Cortex of kidney (tissue), 1 donor: ENCODE results near the gene OAF.
"Not testable (repeated sequence)": the region's sequence is repeated elsewhere in the genome, so short reads cannot be mapped to it uniquely, and the experiment has no call there.

ENCODE experiments used
- DNase-seq: peaks from one replicate; lab custom pipeline; 2025; lab: John Stamatoyannopoulos, UW

Gene OAF

DNA sequence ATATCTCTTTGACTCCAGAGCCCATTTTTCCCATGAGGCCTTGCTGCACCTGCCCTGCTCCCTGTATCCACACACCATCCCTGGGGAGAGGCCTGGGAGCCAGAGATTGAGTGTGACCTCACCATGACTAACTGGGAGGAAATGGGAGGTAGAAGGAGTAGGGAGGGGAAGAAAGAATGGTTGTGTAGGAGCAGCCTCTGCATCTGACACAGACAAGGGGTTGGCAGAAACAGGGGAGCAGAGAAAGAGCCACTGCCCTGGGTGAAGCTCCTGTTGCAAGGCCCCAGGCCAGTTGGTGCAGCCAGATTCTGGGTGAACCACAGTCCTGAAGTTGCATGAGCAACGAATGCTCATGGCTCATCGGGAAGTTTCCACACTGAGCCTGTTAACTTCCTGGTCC is 61.5 kb downstream of the OAF start:
- DNase-seq = no peak

DNA sequence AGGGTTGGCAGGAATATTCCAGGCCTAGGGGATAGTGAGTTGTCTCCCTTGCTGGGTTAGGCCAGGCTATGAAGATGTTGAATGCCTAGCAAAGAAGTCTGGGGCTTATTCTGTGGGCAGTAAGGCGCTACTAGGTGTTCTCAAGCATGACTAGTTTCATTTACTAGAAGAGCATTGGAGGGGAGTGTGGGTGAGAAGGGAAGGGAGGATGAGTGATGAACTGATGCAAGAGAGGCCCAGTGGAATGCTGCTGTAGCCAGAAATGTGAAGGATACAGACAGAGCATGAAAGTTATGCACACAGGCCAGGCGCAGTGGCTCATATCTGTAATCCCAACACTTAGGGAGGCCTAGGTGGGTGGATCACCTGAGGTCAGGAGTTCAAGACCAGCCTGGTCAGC is 62.6 kb downstream of the OAF start:
- no peak for DNase-seq

DNA sequence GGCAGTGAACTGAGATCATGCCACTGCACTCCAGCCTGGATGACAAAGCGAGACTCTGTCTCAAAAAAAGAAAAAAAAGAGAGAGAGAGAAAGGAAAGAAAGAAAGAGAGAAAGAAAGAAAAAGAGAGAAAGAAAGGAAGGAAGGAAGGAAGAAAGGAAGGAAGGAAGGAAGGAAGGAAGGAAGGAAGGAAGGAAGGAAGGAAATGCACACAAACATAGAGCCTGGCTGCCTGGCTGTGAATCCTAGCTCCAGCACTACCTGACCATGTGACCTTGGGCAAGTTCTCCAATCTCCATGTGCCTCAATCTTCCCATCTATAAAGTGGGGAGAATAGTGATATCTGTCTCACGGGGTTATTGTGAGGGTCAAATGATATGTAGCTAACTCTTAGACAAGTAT is 63.1 kb downstream of the OAF start:
- not testable (repeated sequence) for DNase-seq

DNA sequence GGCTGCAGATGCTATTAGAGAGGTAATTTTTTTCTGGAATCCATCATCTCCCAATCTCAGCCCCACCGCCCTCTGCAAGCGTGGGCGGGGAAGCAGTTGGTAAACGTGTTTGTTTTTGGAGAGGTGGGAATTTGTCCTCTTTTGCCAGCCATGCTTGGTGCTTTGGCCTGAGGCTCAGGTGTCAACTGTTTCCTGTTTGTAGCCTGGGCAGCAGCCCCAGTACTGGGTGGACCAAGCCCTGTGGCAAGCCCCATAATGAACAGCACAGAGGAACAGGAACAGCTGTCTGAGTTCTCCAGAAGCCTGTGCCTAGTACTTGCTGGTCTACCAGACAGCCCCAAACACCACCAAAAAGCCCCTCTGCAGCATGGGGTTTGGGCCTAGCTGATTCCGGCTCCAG is 68.7 kb downstream of the OAF start:
- no peak for DNase-seq
